ENCODE data around the gene TRAPPC12. TPM values are rescaled to one million over a fixed set of nuclear protein-coding genes. Genes with fewer than 3 reads are reported as not detected.
"Not testable (repeated sequence)": the region's sequence is repeated elsewhere in the genome, so short reads cannot be mapped to it uniquely, and the experiment has no call there.

TRAPPC12 gene
- total and polyA plus RNA-seq, 3 experiments from 2014 or later = 37.1 to 76.5 (median 74.1) TPM

DNA sequence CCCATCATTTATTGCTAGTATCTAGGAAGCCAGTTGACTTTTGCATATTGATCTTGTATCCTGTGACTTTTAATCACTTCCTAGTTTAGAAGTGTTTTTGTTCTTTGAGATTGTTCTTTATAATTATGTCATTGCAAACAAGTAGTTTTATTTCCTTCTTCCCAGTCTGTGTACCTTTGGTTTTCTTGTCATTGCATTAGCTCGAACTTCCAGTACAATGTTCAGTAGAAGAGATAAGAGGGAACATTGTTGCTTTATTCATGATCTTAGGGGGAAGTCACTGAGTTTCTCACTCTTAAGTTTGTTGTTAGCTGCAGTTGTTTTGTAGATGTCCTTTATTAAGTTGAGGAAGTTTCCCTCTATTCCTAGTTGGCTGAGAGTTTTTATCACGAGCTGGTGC, 61.0 kb downstream of the TRAPPC12 start:
- no peak overlapping the region for H3K4me3 Mint-ChIP-seq
- H3K9me3 Mint-ChIP-seq = no peaks in the 10 kb centered on the region
- POLR2A ChIA-PET = no interaction called here
- Histone ChIP-seq H3K9me3 (ENCODE audit: low read length) (no peaks in the 10 kb centered on the region), H3K27me3 (ENCODE audit: insufficient read depth, low read length, poor library complexity, severe bottlenecking) (no peaks in the 10 kb centered on the region), H3K36me3 (ENCODE audit: insufficient read depth, low read length) (peaks cover 10% of the 10 kb centered on the region), H3K4me1 (ENCODE audit: insufficient read depth, low read length) (no peaks in the 10 kb centered on the region), H3K27ac (ENCODE audit: low read depth, low read length) (no peak overlapping the region), H3K4me3 (ENCODE audit: low read length) (no peak overlapping the region)
- H3K4me1 Mint-ChIP-seq = peaks cover 21 to 42% (median 30%) of the 10 kb centered on the region in 3 donors
- CTCF ChIA-PET = interaction anchor here (1.2 kb wide), 1 partner anchor 16 kb away, joined by 4 read pairs; no protein-coding TSS in a partner anchor
- H3K27me3 Mint-ChIP-seq = no peaks in the 10 kb centered on the region
- peak overlapping the region in 5 of 8 donors; percentile 2 to 33 (median 9) for H3K27ac Mint-ChIP-seq
- DNase-seq = no peak
- H3K36me3 Mint-ChIP-seq = peaks cover 0 to 32% (median 7%) of the 10 kb centered on the region in 3 donors

DNA sequence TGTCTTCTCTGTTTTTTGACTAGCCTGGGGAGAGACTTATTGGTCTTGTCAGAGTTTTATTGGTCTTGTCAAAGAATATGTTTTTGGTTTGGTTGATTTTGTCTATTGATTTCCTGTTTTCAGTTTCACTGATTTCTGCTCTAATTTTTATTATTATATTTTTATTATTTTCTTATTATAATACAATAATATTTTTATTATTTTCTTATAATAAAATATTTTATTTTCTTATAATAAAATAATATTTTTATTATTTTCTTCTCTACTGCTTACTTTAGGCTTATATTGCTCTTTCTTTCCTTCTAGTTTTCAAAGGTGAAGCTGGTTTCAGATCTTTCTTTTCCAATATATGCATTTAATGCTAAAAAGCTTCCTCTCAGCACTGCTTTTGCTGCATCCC, 62.0 kb downstream of the TRAPPC12 start:
- H3K4me1 Mint-ChIP-seq = peaks cover 21 to 42% (median 30%) of the 10 kb centered on the region in 3 donors
- H3K27ac ChIP-seq (ENCODE audit: low read depth, low read length) = no peak overlapping the region
- no peak for DNase-seq
- no peak overlapping the region for H3K4me3 Mint-ChIP-seq
- no peaks in the 10 kb centered on the region for H3K27me3 Mint-ChIP-seq
- peaks cover 20% of the 10 kb centered on the region for H3K36me3 ChIP-seq (ENCODE audit: insufficient read depth, low read length)
- no peaks in the 10 kb centered on the region for H3K9me3 ChIP-seq (ENCODE audit: low read length)
- POLR2A ChIA-PET = no interaction called here
- no peaks in the 10 kb centered on the region for H3K27me3 ChIP-seq (ENCODE audit: insufficient read depth, low read length, poor library complexity, severe bottlenecking)
- no peaks in the 10 kb centered on the region for H3K4me1 ChIP-seq (ENCODE audit: insufficient read depth, low read length)
- H3K36me3 Mint-ChIP-seq = peaks cover 0 to 39% (median 10%) of the 10 kb centered on the region in 3 donors
- CTCF ChIA-PET = interaction anchor here (1.2 to 2.2 kb wide), 3 partner anchors 12 to 18 kb away, joined by 3 to 8 read pairs (median 4); no protein-coding TSS in a partner anchor
- H3K9me3 Mint-ChIP-seq = no peaks in the 10 kb centered on the region
- H3K27ac Mint-ChIP-seq = peak overlapping the region in 4 of 8 donors; percentile 26 to 53 (median 40)
- no peak overlapping the region for H3K4me3 ChIP-seq (ENCODE audit: low read length)

DNA sequence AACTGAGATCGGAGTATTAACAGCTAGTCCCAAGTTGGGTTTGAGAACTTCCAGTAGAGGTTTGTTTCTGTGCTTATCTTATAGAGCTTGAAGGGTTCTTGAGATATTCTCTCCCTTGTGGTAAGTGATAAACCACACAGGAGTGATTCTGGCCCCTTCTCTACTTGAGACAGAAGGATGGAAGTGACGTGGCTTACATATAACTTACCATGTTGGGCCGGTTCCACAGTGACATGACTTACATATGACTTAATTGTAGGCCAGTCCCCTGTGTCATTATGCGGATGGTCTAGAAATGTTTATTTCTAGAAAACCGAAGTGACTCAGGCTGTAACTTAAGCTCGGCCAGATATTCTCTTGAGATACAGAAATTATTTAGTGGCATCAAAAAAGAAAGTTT, 62.7 kb downstream of the TRAPPC12 start:
- Mint-ChIP-seq H3K9me3 (no peaks in the 10 kb centered on the region), H3K27ac (no peak overlapping the region), H3K4me1 (peaks cover 21 to 42% (median 30%) of the 10 kb centered on the region in 3 donors), H3K36me3 (peaks cover 0 to 46% (median 10%) of the 10 kb centered on the region in 3 donors), H3K27me3 (no peaks in the 10 kb centered on the region), H3K4me3 (no peak overlapping the region)
- Histone ChIP-seq H3K4me1 (ENCODE audit: insufficient read depth, low read length) (no peaks in the 10 kb centered on the region), H3K27me3 (ENCODE audit: insufficient read depth, low read length, poor library complexity, severe bottlenecking) (no peaks in the 10 kb centered on the region), H3K4me3 (ENCODE audit: low read length) (no peak overlapping the region), H3K36me3 (ENCODE audit: insufficient read depth, low read length) (peaks cover 24% of the 10 kb centered on the region), H3K27ac (ENCODE audit: low read depth, low read length) (no peak overlapping the region), H3K9me3 (ENCODE audit: low read length) (no peaks in the 10 kb centered on the region)
- ChIA-PET POLR2A (no interaction called here), CTCF (interaction anchor here (1.3 to 2.2 kb wide), 3 partner anchors 12 to 209 kb away, joined by 3 to 8 read pairs (median 3); no protein-coding TSS in a partner anchor)
- no peak for DNase-seq

DNA sequence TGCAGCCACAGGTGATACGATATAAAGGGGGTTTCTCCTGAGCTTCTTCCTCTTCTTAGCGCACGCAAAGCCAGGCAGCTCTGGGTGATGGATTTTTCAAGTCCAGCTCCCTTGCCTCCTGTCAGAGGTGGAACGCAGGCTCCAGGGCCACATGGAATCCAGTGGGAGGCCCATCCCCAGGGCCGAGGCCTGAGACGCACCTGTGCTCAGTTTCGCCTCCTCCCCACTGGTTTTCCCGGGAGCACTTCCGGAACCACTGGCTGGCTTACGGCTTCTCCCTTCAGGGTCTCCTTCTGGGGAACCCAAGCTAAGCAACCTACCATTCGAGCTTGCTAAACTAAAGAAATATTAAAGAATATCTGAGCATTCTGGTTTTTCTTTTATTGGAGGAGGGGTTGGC, 63.6 kb downstream of the TRAPPC12 start:
- peaks cover 33% of the 10 kb centered on the region for H3K36me3 ChIP-seq (ENCODE audit: insufficient read depth, low read length)
- DNase-seq = no peak
- H3K27me3 ChIP-seq (ENCODE audit: insufficient read depth, low read length, poor library complexity, severe bottlenecking) = no peaks in the 10 kb centered on the region
- no peaks in the 10 kb centered on the region for H3K9me3 ChIP-seq (ENCODE audit: low read length)
- Mint-ChIP-seq H3K4me1 (peaks cover 21 to 42% (median 30%) of the 10 kb centered on the region in 3 donors), H3K36me3 (peaks cover 0 to 55% (median 14%) of the 10 kb centered on the region in 3 donors), H3K4me3 (no peak overlapping the region), H3K9me3 (no peaks in the 10 kb centered on the region), H3K27me3 (no peaks in the 10 kb centered on the region), H3K27ac (peak overlapping the region in 1 of 8 donors; percentile 17)
- ChIA-PET CTCF (interaction anchor here (1.2 to 2.2 kb wide), 4 partner anchors 13 to 209 kb away, joined by 3 to 8 read pairs (median 4); no protein-coding TSS in a partner anchor), POLR2A (no interaction called here)
- no peaks in the 10 kb centered on the region for H3K4me1 ChIP-seq (ENCODE audit: insufficient read depth, low read length)
- H3K27ac ChIP-seq (ENCODE audit: low read depth, low read length) = no peak overlapping the region
- no peak overlapping the region for H3K4me3 ChIP-seq (ENCODE audit: low read length)

DNA sequence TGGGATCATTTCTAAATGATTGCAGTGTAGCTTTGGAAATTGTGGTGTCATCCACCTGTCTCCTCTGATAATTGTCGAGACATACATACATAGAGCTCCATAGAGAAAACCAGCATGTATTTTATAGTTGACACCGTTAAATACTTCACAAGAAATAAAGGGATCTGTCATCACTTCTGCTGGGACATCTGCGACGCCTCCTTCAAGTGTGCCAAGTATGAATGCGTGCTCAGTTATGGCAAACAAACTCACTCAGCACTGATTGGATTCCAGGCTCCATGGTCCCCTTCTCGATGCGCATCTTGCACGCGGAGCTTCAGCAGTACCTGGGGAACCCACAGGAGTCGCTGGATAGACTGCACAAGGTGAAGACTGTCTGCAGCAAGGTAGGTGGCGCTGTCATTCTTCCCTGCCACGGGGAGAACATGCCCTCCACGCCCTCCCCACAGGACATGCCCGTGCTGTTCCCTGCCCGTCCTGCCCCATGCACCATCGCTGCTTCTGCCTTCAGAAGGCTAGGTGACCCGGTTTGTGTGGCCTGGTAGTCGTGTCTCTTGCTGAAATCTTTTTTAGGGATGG, 64.1 kb downstream of the TRAPPC12 start:
- Mint-ChIP-seq H3K27me3 (no peaks in the 10 kb centered on the region), H3K4me3 (no peak overlapping the region), H3K36me3 (peaks cover 0 to 60% (median 14%) of the 10 kb centered on the region in 3 donors), H3K9me3 (no peaks in the 10 kb centered on the region), H3K4me1 (peaks cover 19 to 40% (median 30%) of the 10 kb centered on the region in 3 donors), H3K27ac (peak overlapping the region in 1 of 8 donors; percentile 17)
- H3K36me3 ChIP-seq (ENCODE audit: insufficient read depth, low read length) = peaks cover 33% of the 10 kb centered on the region
- no peak overlapping the region for H3K4me3 ChIP-seq (ENCODE audit: low read length)
- no peaks in the 10 kb centered on the region for H3K4me1 ChIP-seq (ENCODE audit: insufficient read depth, low read length)
- no peaks in the 10 kb centered on the region for H3K27me3 ChIP-seq (ENCODE audit: insufficient read depth, low read length, poor library complexity, severe bottlenecking)
- POLR2A ChIA-PET = no interaction called here
- DNase-seq = no peak
- H3K27ac ChIP-seq (ENCODE audit: low read depth, low read length) = no peak overlapping the region
- H3K9me3 ChIP-seq (ENCODE audit: low read length) = no peaks in the 10 kb centered on the region
- CTCF ChIA-PET = interaction anchor here (1.2 to 2.2 kb wide), 4 partner anchors 14 to 208 kb away, joined by 3 to 8 read pairs (median 4); no protein-coding TSS in a partner anchor

DNA sequence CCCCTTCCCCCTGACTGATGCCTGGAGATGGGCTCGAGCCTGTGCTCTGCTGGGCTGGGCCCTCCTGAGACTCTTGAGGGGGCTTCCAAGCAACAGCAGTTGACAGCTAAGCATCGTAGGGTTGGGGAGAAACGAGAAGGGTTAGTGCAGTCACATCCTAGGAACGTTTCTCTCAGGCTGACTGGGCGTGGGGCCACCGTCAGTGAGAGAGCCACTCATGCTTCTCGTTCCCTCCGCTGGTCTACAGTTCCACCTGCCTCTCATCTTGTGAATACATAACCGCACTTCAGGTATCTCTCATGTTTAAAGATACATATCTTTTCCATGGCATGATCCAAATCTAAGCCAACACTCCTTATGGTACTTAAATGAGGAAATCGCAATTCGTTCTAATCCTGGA, 66.4 kb downstream of the TRAPPC12 start:
- H3K36me3 Mint-ChIP-seq = peaks cover 0 to 83% (median 25%) of the 10 kb centered on the region in 3 donors
- ChIA-PET CTCF (no interaction called here), POLR2A (no interaction called here)
- Histone ChIP-seq H3K36me3 (ENCODE audit: insufficient read depth, low read length) (peaks cover 40% of the 10 kb centered on the region), H3K27ac (ENCODE audit: low read depth, low read length) (no peak overlapping the region), H3K4me3 (ENCODE audit: low read length) (no peak overlapping the region), H3K4me1 (ENCODE audit: insufficient read depth, low read length) (no peaks in the 10 kb centered on the region), H3K27me3 (ENCODE audit: insufficient read depth, low read length, poor library complexity, severe bottlenecking) (no peaks in the 10 kb centered on the region), H3K9me3 (ENCODE audit: low read length) (no peaks in the 10 kb centered on the region)
- no peak overlapping the region for H3K4me3 Mint-ChIP-seq
- no peaks in the 10 kb centered on the region for H3K9me3 Mint-ChIP-seq
- no peak for DNase-seq
- H3K27ac Mint-ChIP-seq = no peak overlapping the region
- peaks cover 0 to 1% of the 10 kb centered on the region in 2 donors for H3K27me3 Mint-ChIP-seq
- peaks cover 6 to 17% (median 11%) of the 10 kb centered on the region in 3 donors for H3K4me1 Mint-ChIP-seq

DNA sequence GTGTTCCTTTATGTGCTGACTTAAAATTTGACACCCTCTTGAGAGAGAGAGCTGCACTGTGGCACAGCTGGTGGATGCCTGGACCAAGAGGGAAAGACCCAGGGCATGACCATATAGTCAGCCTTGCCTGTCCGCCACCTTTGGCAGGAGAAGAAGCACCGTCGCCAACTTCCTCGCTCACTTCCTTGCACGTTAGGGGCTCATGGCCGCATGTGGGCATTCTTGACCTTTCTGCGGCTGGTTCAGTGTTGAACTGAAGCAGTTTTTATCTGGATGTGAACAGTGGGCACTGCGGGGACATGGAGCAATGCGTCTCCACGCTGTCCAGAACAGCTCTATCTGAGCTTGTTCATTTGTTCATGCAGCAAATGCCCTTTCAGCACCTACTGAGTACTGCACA, 66.9 kb downstream of the TRAPPC12 start:
- POLR2A ChIA-PET = no interaction called here
- no peak overlapping the region for H3K4me3 Mint-ChIP-seq
- Histone ChIP-seq H3K36me3 (ENCODE audit: insufficient read depth, low read length) (peaks cover 40% of the 10 kb centered on the region), H3K27ac (ENCODE audit: low read depth, low read length) (no peak overlapping the region), H3K4me3 (ENCODE audit: low read length) (no peak overlapping the region), H3K27me3 (ENCODE audit: insufficient read depth, low read length, poor library complexity, severe bottlenecking) (no peaks in the 10 kb centered on the region), H3K9me3 (ENCODE audit: low read length) (no peaks in the 10 kb centered on the region), H3K4me1 (ENCODE audit: insufficient read depth, low read length) (no peaks in the 10 kb centered on the region)
- H3K9me3 Mint-ChIP-seq = no peaks in the 10 kb centered on the region
- H3K36me3 Mint-ChIP-seq = peaks cover 0 to 87% (median 24%) of the 10 kb centered on the region in 3 donors
- peaks cover 0 to 1% of the 10 kb centered on the region in 2 donors for H3K27me3 Mint-ChIP-seq
- H3K27ac Mint-ChIP-seq = no peak overlapping the region
- CTCF ChIA-PET = no interaction called here
- DNase-seq = no peak
- peaks cover 3 to 12% (median 6%) of the 10 kb centered on the region in 3 donors for H3K4me1 Mint-ChIP-seq

DNA sequence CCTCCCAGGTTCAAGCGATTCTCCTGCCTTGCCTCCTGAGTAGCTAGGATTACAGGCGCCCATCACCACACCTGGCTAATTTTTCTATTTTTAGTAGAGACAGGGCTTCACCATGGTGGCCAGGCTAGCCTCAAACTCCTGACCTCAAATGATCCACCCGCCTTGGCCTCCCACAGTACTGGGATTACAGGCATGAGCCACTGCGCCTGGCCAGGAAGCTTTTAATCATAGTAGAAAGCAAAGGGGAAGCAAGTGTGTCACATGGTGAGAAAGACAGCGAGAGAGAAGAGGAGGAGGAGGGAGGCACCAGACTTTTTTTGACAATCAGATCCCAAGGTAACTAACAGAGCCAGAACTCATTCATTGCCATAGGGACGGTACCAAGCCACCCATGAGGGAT, 67.7 kb downstream of the TRAPPC12 start:
- peaks cover 40% of the 10 kb centered on the region for H3K36me3 ChIP-seq (ENCODE audit: insufficient read depth, low read length)

More for the DNA sequence above, 67.7 kb downstream of the TRAPPC12 start:
- peaks cover 0 to 94% (median 24%) of the 10 kb centered on the region in 3 donors for H3K36me3 Mint-ChIP-seq
- DNase-seq; H3K27me3 ChIP-seq (ENCODE audit: insufficient read depth, low read length, poor library complexity, severe bottlenecking); H3K9me3 Mint-ChIP-seq; H3K27me3 Mint-ChIP-seq; H3K27ac ChIP-seq (ENCODE audit: low read depth, low read length); H3K4me1 Mint-ChIP-seq; POLR2A ChIA-PET; H3K4me1 ChIP-seq (ENCODE audit: insufficient read depth, low read length); H3K9me3 ChIP-seq (ENCODE audit: low read length); H3K4me3 Mint-ChIP-seq; H3K4me3 ChIP-seq (ENCODE audit: low read length): not testable (repeated sequence)
- H3K27ac Mint-ChIP-seq = peak overlapping the region in 2 of 8 donors; percentile 14 to 61
- CTCF ChIA-PET = interaction anchor here (2.0 kb wide), 1 partner anchor 205 kb away, joined by 5 read pairs; no protein-coding TSS in a partner anchor
